WERI-Rb-1 (cell line): ENCODE measurements around the gene SSBP3.

ENCODE experiments used
- DNase-seq: peaks from one replicate; pipeline ENCODE4 v3.0.0-alpha.2; 2020
- H3K27ac ChIP-seq: fragments of 250-450 bp; sonication (Bioruptor Pico); 2 replicates; pipeline ENCODE4 v1.5.1; 2020; ENCODE audit warnings: mild to moderate bottlenecking, moderate library complexity
- H3K27me3 ChIP-seq: fragments of 250-450 bp; sonication (Bioruptor Pico); 2 replicates; pipeline ENCODE4 v1.5.1; 2021; ENCODE audit warnings: mild to moderate bottlenecking, low read depth, moderate library complexity; ENCODE audit not compliant: insufficient read depth, severe bottlenecking
- H3K36me3 ChIP-seq: fragments of 250-450 bp; sonication (Bioruptor Pico); 2 replicates; pipeline ENCODE4 v1.5.1; 2020; ENCODE audit warnings: mild to moderate bottlenecking, moderate library complexity
- H3K4me3 ChIP-seq: 2 replicates; pipeline ENCODE4 v1.5.1; 2011; ENCODE audit warnings: low read depth, mild to moderate bottlenecking, control low read depth, low read length
- H3K9me3 ChIP-seq: fragments of 250-450 bp; sonication (Bioruptor Pico); 2 replicates; pipeline ENCODE4 v1.5.1; 2021; ENCODE audit warnings: mild to moderate bottlenecking, moderate library complexity; ENCODE audit not compliant: severe bottlenecking
- TF ChIP-seq, protein P1 (sequence below): IDR thresholded peaks from 2 replicates; pipeline ENCODE4 v1.5.1; 2011; ENCODE audit warnings: low read depth, mild to moderate bottlenecking, control low read depth, inconsistent platforms, low read length

Gene SSBP3

DNA sequence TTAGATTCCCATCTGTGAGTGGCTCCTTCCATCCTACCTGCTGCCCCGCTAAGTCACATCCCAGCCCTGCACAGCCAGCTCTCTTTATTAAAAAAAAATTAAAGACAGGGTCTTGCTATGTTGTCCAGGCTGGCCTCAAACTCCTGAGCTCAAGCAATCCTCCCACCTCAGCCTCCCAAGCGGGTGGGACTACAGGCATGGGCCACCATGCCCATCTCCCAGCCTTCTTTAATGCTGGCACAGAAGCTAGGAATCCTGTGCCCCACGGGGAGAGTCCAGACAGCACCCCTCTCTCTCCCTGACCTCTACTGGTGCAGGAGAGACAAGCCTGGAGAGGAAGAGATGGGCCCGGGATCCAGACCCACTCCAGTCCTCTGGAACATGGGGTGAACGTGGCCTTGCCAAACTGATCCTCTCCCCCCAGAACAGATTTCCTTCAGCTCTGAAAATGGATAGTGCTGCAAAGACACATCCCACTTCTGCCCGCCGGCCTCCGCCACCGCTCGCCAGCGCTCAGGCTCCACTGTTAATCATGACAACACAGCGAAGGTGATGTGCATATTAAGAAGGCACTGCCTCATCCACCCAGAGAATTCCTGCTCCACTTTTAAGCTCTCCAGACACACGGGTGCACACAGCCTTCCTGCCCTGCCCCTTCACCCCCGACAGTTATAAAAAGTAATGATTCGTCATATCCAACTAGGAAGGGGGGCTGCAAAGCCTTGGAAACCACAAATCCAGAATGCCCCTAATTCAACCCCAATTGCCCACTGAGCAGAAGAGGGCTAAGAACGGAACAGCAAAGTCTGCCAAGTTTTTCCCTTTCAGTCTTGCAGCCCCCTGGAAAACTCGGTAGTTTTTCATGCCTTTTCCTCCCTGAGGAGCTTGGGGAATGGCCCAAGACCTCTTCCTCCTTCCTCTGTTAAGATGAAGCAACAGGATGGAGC is 138.1 kb downstream of the SSBP3 start:
- Histone ChIP-seq H3K9me3 (no peaks in the 10 kb centered on the region), H3K36me3 (peaks cover 80% of the 10 kb centered on the region), H3K27ac (no peak overlapping the region), H3K27me3 (no peaks in the 10 kb centered on the region), H3K4me3 (no peak overlapping the region)
- DNase-seq = no peak
- TF ChIP-seq, protein P1, sequence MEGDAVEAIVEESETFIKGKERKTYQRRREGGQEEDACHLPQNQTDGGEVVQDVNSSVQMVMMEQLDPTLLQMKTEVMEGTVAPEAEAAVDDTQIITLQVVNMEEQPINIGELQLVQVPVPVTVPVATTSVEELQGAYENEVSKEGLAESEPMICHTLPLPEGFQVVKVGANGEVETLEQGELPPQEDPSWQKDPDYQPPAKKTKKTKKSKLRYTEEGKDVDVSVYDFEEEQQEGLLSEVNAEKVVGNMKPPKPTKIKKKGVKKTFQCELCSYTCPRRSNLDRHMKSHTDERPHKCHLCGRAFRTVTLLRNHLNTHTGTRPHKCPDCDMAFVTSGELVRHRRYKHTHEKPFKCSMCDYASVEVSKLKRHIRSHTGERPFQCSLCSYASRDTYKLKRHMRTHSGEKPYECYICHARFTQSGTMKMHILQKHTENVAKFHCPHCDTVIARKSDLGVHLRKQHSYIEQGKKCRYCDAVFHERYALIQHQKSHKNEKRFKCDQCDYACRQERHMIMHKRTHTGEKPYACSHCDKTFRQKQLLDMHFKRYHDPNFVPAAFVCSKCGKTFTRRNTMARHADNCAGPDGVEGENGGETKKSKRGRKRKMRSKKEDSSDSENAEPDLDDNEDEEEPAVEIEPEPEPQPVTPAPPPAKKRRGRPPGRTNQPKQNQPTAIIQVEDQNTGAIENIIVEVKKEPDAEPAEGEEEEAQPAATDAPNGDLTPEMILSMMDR = no peak

DNA sequence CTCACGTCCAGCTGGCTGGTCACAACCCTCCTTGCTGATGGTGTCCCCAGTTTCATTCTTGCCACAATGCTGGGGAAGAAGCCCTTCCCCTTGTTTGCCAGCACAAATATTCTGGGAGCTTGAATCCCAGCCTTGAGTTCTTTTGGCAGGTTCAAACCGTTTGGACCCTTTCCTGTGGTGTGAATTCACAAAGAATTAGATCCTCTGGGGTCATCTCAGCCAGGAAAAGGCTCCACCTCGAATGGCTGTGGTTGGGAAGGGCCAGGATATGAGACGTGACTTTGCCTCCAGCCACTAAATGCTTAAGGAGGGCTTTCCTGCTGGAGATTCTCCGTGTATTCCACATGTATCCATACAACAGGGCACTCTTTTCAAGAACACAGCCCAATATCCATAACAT is 139.3 kb downstream of the SSBP3 start:
- peaks cover 85% of the 10 kb centered on the region for H3K36me3 ChIP-seq
- no peaks in the 10 kb centered on the region for H3K27me3 ChIP-seq
- TF ChIP-seq, protein P1 = no peak
- H3K4me3 ChIP-seq = no peak overlapping the region
- no peak overlapping the region for H3K27ac ChIP-seq
- no peak for DNase-seq
- no peaks in the 10 kb centered on the region for H3K9me3 ChIP-seq

DNA sequence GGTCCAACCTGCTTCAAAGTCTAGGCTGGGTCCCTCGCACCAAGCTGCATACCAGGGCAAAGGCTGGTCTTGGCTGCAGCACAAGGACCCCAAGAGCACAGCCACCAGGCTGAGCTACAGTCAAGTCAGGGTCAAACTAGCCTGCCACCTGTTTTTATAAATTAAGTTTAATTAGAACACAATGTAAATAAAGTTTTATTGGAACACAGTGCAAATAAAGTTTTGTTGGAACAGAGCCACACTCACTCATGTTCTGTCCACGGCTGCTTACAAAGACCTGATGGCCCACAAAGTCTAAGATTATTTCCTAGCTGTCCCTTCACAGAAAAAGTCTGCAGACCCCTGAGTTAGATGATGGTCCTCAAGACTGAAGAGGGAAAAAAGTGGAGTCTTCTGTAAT is 140.0 kb downstream of the SSBP3 start:
- no peaks in the 10 kb centered on the region for H3K27me3 ChIP-seq
- peaks cover 85% of the 10 kb centered on the region for H3K36me3 ChIP-seq
- H3K9me3 ChIP-seq = no peaks in the 10 kb centered on the region
- TF ChIP-seq, protein P1 = no peak
- DNase-seq = no peak
- no peak overlapping the region for H3K4me3 ChIP-seq
- H3K27ac ChIP-seq = no peak overlapping the region

DNA sequence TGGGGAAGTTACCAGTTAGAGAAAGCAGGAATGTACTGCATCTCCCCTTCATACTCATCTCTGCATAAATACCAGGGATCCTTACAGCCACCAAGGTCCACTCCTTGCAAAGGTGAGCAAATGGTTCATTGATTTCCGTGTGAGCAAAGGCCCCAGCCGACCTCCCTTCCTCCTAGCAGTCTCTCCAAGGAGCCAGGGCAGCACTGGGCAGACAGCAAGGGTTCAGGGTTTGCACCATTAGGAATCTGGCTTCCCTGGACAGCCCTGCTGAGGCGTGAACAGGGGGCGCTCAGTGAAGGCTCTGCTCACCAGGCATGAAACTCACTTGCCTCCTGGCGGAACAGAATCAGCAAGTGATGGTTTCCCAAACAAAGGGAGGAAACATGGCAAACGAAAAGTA is 140.5 kb downstream of the SSBP3 start:
- Histone ChIP-seq H3K9me3 (no peaks in the 10 kb centered on the region), H3K27me3 (no peaks in the 10 kb centered on the region), H3K4me3 (no peak overlapping the region), H3K27ac (no peak overlapping the region), H3K36me3 (peaks cover 83% of the 10 kb centered on the region)
- TF ChIP-seq, protein P1 = no peak
- no peak for DNase-seq

DNA sequence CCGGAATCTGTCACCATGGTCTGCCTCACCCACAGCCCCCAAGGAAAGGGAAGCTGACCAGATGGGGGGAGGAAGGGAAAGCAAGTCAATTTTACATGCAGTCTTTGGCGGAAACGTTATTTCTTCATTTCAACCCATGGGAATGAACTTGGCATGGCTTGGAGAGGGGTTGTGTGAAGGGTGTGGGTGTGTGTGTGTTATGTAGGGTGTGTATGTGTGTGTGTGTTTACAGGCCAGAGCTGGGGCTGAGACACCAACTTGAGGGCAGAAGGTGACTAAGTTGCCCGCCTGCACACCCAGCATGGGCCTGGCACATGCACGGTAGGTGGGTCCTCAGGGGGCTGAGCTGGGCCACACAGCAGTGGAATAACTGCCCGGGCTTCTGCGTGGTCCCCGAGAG is 141.1 kb downstream of the SSBP3 start:
- H3K27ac ChIP-seq = no peak overlapping the region
- no peak overlapping the region for H3K4me3 ChIP-seq
- no peak for DNase-seq
- TF ChIP-seq, protein P1 = no peak
- no peaks in the 10 kb centered on the region for H3K27me3 ChIP-seq
- H3K36me3 ChIP-seq = peaks cover 83% of the 10 kb centered on the region
- no peaks in the 10 kb centered on the region for H3K9me3 ChIP-seq
